SJSA1 (cell line): ENCODE measurements around the gene NFIC. TPM values are rescaled to one million over a fixed set of nuclear protein-coding genes. Genes with fewer than 3 reads are reported as not detected.

Experiments
- DNase-seq, 2 experiments: peaks; one replicate each; pipeline ENCODE4 v3.0.0-alpha.2; 2015 to 2020; ENCODE audit warnings: low spot score in 2 of 2, low read depth in 1 of 2
- H3K27ac ChIP-seq: fragments of 250-450 bp; sonication (Bioruptor Pico); 2 replicates; pipeline ENCODE4 v1.5.1; 2020; ENCODE audit warnings: mild to moderate bottlenecking, moderate library complexity
- H3K27me3 ChIP-seq: fragments of 250-450 bp; sonication (Bioruptor Pico); replicated peaks from 2 replicates; pipeline ENCODE4 v1.5.1; 2020; ENCODE audit warnings: mild to moderate bottlenecking, moderate library complexity
- H3K36me3 ChIP-seq: fragments of 250-450 bp; sonication (Bioruptor Pico); 2 replicates; pipeline ENCODE4 v1.5.1; 2020; ENCODE audit warnings: mild to moderate bottlenecking
- H3K4me1 ChIP-seq: fragments of 250-450 bp; sonication (Bioruptor Pico); replicated peaks from 2 replicates; pipeline ENCODE4 v1.6.1; 2021; ENCODE audit warnings: mild to moderate bottlenecking
- H3K4me3 ChIP-seq: fragments of 250-450 bp; sonication (Bioruptor Pico); 2 replicates; pipeline ENCODE4 v1.5.1; 2020; ENCODE audit warnings: mild to moderate bottlenecking
- H3K9me3 ChIP-seq: fragments of 250-450 bp; sonication (Bioruptor Pico); replicated peaks from 2 replicates; pipeline ENCODE4 v1.5.1; 2020; ENCODE audit warnings: mild to moderate bottlenecking
- total RNA-seq: library from RNA; depleted of rRNA; stranded (reverse); fragments of >200 nt; shearing (Covaris generic); gene quantifications from 2 replicates; pipeline ENCODE4 v1.2.3, GENCODE V29; 2014

Gene NFIC
- total RNA-seq, 1 experiment from 2014 or later, result 27.6 TPM

DNA sequence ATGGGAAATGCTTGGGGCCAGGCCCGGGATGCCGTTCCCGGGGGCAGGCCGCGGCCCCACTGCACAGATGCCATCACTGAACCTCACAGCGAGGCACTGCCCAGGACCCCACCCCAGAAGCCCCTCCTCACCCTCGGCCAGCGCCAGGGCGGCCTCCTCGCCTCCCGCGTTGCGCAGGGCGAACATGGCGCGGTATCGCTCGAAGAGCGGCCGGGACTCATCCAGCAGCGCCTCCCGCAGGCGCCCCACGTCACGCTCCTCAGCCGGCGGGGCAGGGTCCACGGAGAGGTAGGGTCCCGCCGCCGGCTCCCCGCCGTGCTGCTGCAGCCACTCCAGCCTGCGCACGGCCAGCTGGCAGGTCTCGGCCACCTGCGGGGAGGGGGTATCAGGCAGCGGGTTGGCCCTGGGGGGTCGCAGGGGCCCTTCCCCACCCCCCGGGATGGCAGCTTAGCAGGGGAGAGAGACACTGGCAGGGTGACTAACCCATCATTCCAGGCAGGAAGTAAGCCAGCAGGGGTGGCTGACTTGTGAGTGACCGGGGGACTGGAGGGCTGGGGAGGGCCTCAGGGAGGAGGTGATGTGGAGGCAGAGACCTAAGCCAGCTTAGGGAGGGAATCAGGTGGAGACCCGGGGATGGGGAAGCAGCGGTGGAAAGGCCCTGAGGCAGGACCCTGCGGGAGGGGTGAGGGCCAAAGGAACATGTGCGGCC is 125.9 kb downstream of the NFIC start:
- Histone ChIP-seq H3K4me1 (no peaks in the 10 kb centered on the region), H3K27me3 (no peaks in the 10 kb centered on the region), H3K36me3 (peaks cover 53% of the 10 kb centered on the region), H3K27ac (no peak overlapping the region), H3K4me3 (no peak overlapping the region), H3K9me3 (no peaks in the 10 kb centered on the region)
- DNase-seq, result no peak

DNA sequence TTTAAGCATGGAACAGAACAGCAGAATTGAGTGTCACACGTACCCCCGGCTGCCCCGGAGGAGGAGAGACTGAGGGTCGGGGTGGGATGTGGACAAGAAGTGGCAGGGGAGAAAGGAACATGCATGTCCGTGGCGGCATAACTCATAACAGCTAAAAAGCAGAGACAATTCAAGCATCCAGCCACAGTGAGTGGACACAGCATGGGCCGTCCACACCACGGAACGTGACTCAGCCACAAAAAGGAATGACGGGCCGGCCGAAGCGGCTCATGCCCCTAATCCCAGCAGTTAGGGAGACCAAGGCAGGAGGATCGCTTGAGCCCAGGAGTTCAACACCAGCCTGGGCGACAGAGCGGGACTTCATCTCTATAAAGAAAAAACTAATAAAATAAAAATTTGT is 126.5 kb downstream of the NFIC start:
- Histone ChIP-seq H3K27me3 (no peaks in the 10 kb centered on the region), H3K36me3 (peaks cover 53% of the 10 kb centered on the region), H3K4me3 (no peak overlapping the region), H3K9me3 (no peaks in the 10 kb centered on the region), H3K27ac (no peak overlapping the region), H3K4me1 (no peaks in the 10 kb centered on the region)
- no peak for DNase-seq

DNA sequence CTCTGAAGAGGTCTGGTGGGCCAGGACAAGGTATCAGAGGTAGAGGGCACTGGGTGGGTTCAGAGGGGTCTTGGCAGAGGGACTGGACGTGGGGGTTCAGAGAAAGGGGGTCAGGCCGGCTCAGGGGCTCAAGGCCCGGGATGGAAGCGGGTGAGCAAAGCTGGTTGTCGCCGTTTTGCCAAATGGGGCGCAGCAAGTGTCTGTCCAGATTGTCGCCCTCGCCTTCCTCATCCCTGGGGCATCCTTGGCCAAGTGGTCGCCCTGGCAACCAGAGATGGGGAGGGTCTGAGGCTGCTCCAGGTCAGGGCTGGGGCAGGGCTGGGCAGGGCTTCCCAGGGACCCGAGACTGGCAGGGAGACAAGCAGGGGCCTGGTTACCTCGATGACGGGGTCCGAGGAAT is 127.3 kb downstream of the NFIC start:
- Histone ChIP-seq H3K27me3 (no peaks in the 10 kb centered on the region), H3K27ac (no peak overlapping the region), H3K9me3 (no peaks in the 10 kb centered on the region), H3K36me3 (peaks cover 53% of the 10 kb centered on the region), H3K4me1 (no peaks in the 10 kb centered on the region), H3K4me3 (no peak overlapping the region)
- no peak for DNase-seq

DNA sequence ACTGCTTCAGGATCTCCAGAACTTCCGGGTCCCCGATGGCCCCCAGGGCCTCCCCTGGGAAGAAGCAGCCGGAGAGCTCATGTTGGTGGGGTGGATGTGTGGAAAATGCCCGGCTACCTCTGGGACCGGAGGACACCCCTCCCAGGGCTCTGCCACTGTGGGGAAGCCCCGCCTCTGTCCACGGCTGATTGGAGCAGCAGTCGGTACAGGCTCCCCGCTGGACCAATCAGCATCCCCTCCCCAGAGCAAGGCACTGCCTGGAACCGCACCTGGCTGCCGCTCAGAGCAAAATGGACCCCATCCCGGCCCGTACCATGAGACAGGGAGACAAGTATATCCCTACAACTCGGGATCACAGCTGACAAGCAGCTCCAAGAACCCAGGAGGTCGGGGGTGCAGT is 127.7 kb downstream of the NFIC start:
- Histone ChIP-seq H3K36me3 (peaks cover 55% of the 10 kb centered on the region), H3K27ac (no peak overlapping the region), H3K27me3 (no peaks in the 10 kb centered on the region), H3K9me3 (no peaks in the 10 kb centered on the region), H3K4me3 (no peak overlapping the region), H3K4me1 (no peaks in the 10 kb centered on the region)
- DNase-seq, result no peak

- peaks cover 3% of the 10 kb centered on the region; the same call in 1 of the 2 replicates for H3K4me1 ChIP-seq
- peaks cover 58% of the 10 kb centered on the region for H3K36me3 ChIP-seq
- no peak overlapping the region for H3K4me3 ChIP-seq
These were observed 128.2 kb downstream of the NFIC start for GRCh38 chr19:3494559-3494958.

DNA sequence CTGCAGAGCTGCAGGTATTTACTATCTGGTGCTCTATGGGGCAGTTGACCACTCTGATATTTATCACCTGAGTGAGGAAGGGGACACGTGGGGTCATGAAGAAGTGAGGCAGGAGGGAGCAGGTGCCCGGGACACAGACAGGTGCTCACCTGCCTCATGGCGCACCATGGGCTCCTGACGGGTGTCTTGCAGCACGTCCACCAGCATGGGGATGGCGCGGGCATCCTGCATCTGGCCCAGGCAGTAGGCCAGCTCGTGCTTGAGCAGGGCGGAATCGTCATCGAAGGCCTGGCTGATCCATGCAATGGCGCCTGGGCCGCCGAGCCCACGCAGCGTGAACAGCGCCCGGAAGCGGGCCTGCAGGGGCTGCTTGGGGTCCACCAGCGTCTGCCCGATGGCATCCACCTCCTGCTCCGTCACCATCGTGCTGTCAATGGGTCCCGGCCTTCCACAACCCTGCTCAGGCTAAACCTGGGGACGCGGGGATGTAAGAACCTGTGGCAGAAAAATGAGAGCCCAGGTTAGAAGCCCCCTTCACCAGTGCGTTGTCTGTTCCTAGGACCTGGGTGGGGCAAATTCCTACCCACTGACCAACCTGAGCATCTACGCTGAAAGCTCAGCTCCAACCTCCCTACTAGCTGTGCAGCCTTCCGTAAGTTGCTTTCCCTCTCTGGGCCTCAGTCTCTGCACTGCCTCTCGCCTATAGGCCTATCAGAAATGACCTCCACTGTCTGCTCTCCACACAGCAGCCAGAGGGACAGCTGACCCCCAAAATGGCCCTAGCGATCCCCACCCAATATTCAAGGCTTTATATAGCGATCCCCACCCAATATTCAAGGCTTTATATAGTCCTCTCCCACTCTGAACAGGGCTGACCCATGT is 130.2 kb downstream of the NFIC start:
- Histone ChIP-seq H3K4me1 (peaks cover 10% of the 10 kb centered on the region), H3K36me3 (peaks cover 59% of the 10 kb centered on the region), H3K27ac (no peak overlapping the region), H3K4me3 (no peak overlapping the region), H3K9me3 (no peaks in the 10 kb centered on the region), H3K27me3 (no peaks in the 10 kb centered on the region)
- DNase-seq, result no peak

More at GRCh38 chr19:3494559-3494958, 128.2 kb downstream of the NFIC start:
- Histone ChIP-seq H3K27me3 (no peaks in the 10 kb centered on the region), H3K27ac (no peak overlapping the region), H3K9me3 (no peaks in the 10 kb centered on the region)
- DNase-seq, result no peak

GRCh38 chr19:3497757-3498520 is 131.6 kb downstream of the NFIC start:
- no peak for DNase-seq
- H3K27me3 ChIP-seq, result no peaks in the 10 kb centered on the region
- H3K4me3 ChIP-seq, result no peak overlapping the region
- peaks cover 10% of the 10 kb centered on the region for H3K4me1 ChIP-seq
- H3K9me3 ChIP-seq, result no peaks in the 10 kb centered on the region
- H3K36me3 ChIP-seq, result peaks cover 46% of the 10 kb centered on the region
- H3K27ac ChIP-seq, result no peak overlapping the region

DNA sequence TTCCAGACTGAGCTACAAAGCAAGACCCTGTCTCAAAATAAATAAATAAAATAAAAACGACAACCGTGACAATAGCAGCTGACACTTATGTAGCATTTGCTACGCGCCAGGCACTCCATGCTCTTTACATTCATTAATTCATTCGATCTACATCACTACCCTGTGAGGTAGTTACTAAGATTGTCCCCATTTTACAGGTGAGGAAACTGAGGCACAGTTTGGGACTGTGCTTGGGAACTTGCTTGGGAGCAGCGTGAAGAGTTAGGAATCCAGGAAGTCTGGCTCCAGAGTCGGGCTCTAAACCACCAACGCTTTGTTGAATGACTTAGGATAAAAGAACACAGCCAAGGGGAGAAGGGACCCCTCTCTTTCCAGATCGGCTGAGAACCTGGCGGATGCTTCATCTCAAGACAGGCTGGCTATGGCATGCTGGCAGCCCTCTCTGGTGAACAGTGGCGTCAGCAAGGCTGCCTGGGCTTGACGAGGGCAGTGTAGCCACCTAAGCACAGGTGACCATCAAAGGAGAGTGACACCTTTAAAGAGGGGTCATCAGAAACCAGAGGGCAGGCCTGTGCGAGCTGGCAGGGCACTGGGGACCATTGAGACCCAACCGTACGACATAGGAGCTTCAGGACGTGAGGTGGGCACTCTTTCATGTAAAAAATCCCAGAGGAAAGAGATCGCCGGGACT is 133.5 kb downstream of the NFIC start:
- DNase-seq, result no peak
- peaks cover 28% of the 10 kb centered on the region for H3K36me3 ChIP-seq
- peak overlapping the region; percentile 98 for H3K27ac ChIP-seq
- peaks cover 10% of the 10 kb centered on the region for H3K4me1 ChIP-seq
- H3K4me3 ChIP-seq, result peak overlapping the region; percentile 85
- H3K9me3 ChIP-seq, result no peaks in the 10 kb centered on the region
- H3K27me3 ChIP-seq, result no peaks in the 10 kb centered on the region

GRCh38 chr19:3500429-3501101 is 134.2 kb downstream of the NFIC start, which contains the start of gene DOHH:
Gene DOHH, minus strand, starts transcription at chr19:3500674. Its CDS starts 3,860 bp downstream, at chr19:3496814.
- peaks cover 21% of the 10 kb centered on the region for H3K36me3 ChIP-seq
- H3K27me3 ChIP-seq, result no peaks in the 10 kb centered on the region
- DNase-seq, result peak; percentile 96
- H3K4me3 ChIP-seq, result peak within 1 kb of the TSS; percentile 85
- peaks cover 14% of the 10 kb centered on the region for H3K4me1 ChIP-seq
- H3K27ac ChIP-seq, result peak within 1 kb of the TSS; percentile 98
- H3K9me3 ChIP-seq, result no peaks in the 10 kb centered on the region

DNA sequence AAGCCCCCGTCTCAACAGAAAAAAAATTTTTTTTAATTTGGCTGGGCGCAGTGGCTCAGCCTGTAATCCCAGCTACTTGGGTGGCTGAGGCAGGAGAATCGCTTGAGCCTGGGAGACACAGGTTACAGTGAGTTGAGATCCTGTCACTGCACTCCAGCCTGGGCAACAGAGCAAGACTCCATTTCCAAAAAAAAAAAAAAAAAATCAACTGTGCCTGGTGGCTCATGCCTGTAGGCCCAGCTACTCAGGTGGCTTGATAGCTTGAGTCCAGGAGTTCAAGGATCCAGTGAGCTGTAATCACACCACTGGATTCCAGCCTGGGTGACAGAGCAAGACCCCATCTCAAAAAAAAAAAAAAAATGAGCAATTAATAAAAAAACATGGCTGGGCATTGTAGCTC is 135.4 kb downstream of the NFIC start:
- Histone ChIP-seq H3K27me3 (no peaks in the 10 kb centered on the region), H3K27ac (no peak overlapping the region), H3K4me3 (no peak overlapping the region), H3K4me1 (peaks cover 17% of the 10 kb centered on the region), H3K36me3 (peaks cover 15% of the 10 kb centered on the region), H3K9me3 (no peaks in the 10 kb centered on the region)
- no peak for DNase-seq

GRCh38 chr19:3503036-3503572 is 136.7 kb downstream of the NFIC start:
- H3K27ac ChIP-seq, result no peak overlapping the region
- peaks cover 24% of the 10 kb centered on the region for H3K4me1 ChIP-seq
- no peak overlapping the region for H3K4me3 ChIP-seq
- no peaks in the 10 kb centered on the region for H3K9me3 ChIP-seq
- H3K27me3 ChIP-seq, result no peaks in the 10 kb centered on the region
- H3K36me3 ChIP-seq, result peaks cover 21% of the 10 kb centered on the region
- DNase-seq, result no peak

DNA sequence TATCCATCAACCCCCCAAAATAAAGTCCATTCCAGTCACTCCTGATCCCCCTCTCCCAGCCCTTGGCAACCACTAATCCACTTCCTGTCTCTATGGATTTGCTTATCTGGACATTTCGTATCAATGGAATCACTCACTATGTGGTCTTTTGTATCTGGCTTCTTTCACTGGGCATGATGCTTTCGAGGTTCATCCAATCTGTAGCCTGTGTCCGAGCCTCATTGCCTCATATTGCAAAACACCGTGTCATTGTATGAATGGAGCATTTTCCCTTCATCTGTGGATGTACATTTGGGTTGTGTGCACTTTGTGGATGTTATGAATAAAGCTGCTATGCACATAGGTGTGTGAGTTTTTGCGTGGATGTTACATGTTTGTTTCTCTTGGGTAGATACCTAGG is 138.4 kb downstream of the NFIC start:
- peaks cover 31% of the 10 kb centered on the region for H3K36me3 ChIP-seq
- no peak overlapping the region for H3K27ac ChIP-seq
- no peak for DNase-seq
- no peak overlapping the region for H3K4me3 ChIP-seq
- no peaks in the 10 kb centered on the region for H3K9me3 ChIP-seq
- H3K4me1 ChIP-seq, result peaks cover 35% of the 10 kb centered on the region
- H3K27me3 ChIP-seq, result no peaks in the 10 kb centered on the region
